H1 (cell line): ENCODE measurements around the gene IDH2. TPM values are rescaled to one million over a fixed set of nuclear protein-coding genes. Genes with fewer than 3 reads are reported as not detected.
A peak's percentile ranks its signal among the peaks of the same experiment; 100 is the strongest.

Experiments used
- CTCF ChIA-PET: fragments of 300-600 bp; sonication (Branson Sonifier 250); formaldehyde crosslinking; loops from one replicate; lab custom pipeline; 2021; ENCODE audit not compliant: partially characterized antibody; lab: Charles Lee
- POLR2A ChIA-PET: fragments of 300-600 bp; sonication (Branson Sonifier 250); formaldehyde crosslinking; loops from one replicate; lab custom pipeline; 2021; ENCODE audit warnings: inconsistent platforms; ENCODE audit not compliant: partially characterized antibody; lab: Charles Lee
- DNase-seq, 2 experiments: peaks; one replicate each; pipeline versions ENCODE4 v3.0.0 to v3.0.0-alpha.2; 2010 to 2022; ENCODE audit warnings: low spot score in 2 of 2, low read depth in 1 of 2, mixed read lengths in 1 of 2
- FAIRE-seq: peaks from 2 replicates; lab custom pipeline; 2011; peaks lifted over from hg19 to GRCh38; lab: Jason Lieb, UNC
- H2AFZ ChIP-seq: 2 replicates; pipeline ENCODE4 v1.8.1; 2012; ENCODE audit warnings: low read length, inconsistent platforms
- H2AK5ac ChIP-seq: 2 replicates; pipeline ENCODE4 v1.6.1; 2013; ENCODE audit warnings: low read depth, low read length
- H2BK120ac ChIP-seq: replicated peaks from 2 replicates; pipeline ENCODE3; 2013; ENCODE audit warnings: low read depth, low read length, inconsistent platforms
- H2BK12ac ChIP-seq: 2 replicates; pipeline ENCODE4 v1.6.1; 2013; ENCODE audit warnings: low read depth, low read length
- H2BK15ac ChIP-seq: 2 replicates; pipeline ENCODE4 v1.6.1; 2013; ENCODE audit warnings: low read length
- H2BK20ac ChIP-seq: 2 replicates; pipeline ENCODE4 v1.6.1; 2013; ENCODE audit warnings: low read length
- H2BK5ac ChIP-seq: 2 replicates; pipeline ENCODE4 v1.6.1; 2013; ENCODE audit warnings: low read depth, low read length
- H3K14ac ChIP-seq: 2 replicates; pipeline ENCODE4 v1.6.1; 2013; ENCODE audit warnings: inconsistent platforms; ENCODE audit not compliant: insufficient read length
- H3K18ac ChIP-seq: 2 replicates; pipeline ENCODE4 v1.6.1; 2013; ENCODE audit warnings: low read length; ENCODE audit errors: extremely low read depth
- H3K23ac ChIP-seq: 2 replicates; pipeline ENCODE4 v1.6.1; 2013; ENCODE audit warnings: inconsistent platforms; ENCODE audit not compliant: insufficient read length
- H3K23me2 ChIP-seq: 2 replicates; pipeline ENCODE4 v1.6.1; 2013; ENCODE audit warnings: low read depth, low read length
- H3K27ac ChIP-seq: 2 replicates; pipeline ENCODE4 v1.6.1; 2011; ENCODE audit warnings: low read depth, low read length, inconsistent platforms
- H3K27me3 ChIP-seq, 4 experiments: replicated peaks in 1 of 4; 1 replicate in 1 of 4; 2 replicates in 3 of 4; pipeline versions ENCODE4 v1.6.1 to v1.8.1; 2011 to 2013; ENCODE audit warnings: low read length in 3 of 4, mild to moderate bottlenecking in 3 of 4, inconsistent platforms in 2 of 4, mixed read lengths in 2 of 4, moderate library complexity in 1 of 4; ENCODE audit not compliant: control insufficient read depth in 3 of 4, insufficient read depth in 3 of 4; ENCODE audit errors: extremely low read depth in 1 of 4
- H3K36me3 ChIP-seq, 4 experiments: 2 replicates each; pipeline versions ENCODE4 v1.6.1 to v1.8.1; 2011 to 2013; ENCODE audit warnings: mild to moderate bottlenecking in 4 of 4, low read length in 3 of 4, moderate library complexity in 2 of 4, control low read depth in 1 of 4, inconsistent platforms in 1 of 4; ENCODE audit not compliant: insufficient read depth in 4 of 4, control insufficient read depth in 2 of 4
- H3K4ac ChIP-seq: replicated peaks from 2 replicates; pipeline ENCODE3; 2013; ENCODE audit warnings: low read length, low read depth, mixed read lengths, inconsistent platforms; ENCODE audit not compliant: insufficient read length
- H3K4me1 ChIP-seq, 4 experiments: replicated peaks in 1 of 4; 1 replicate in 1 of 4; 2 replicates in 3 of 4; pipeline versions ENCODE4 v1.6.1 to v1.8.1; 2011 to 2013; ENCODE audit warnings: low read length in 3 of 4, inconsistent platforms in 2 of 4, mixed read lengths in 1 of 4; ENCODE audit not compliant: insufficient read depth in 4 of 4, control insufficient read depth in 3 of 4
- H3K4me2 ChIP-seq, 2 experiments: 2 replicates each; pipeline versions ENCODE4 v1.6.1 to v1.8.1; 2011 to 2013; ENCODE audit warnings: low read depth in 2 of 2, low read length in 2 of 2, control low read depth in 1 of 2, inconsistent platforms in 1 of 2, mild to moderate bottlenecking in 1 of 2; ENCODE audit not compliant: insufficient read depth in 1 of 2
- H3K4me3 ChIP-seq, 4 experiments: fragments of 200-600, 300-600 bp in 1 of 4; sonication (generic), shearing (Covaris generic), sonication (Bioruptor Twin) in 1 of 4; 2 replicates each; pipeline versions ENCODE4 v1.5.1 to v1.8.1; 2011 to 2016; ENCODE audit warnings: low read length in 4 of 4, low read depth in 3 of 4, control low read depth in 2 of 4, inconsistent platforms in 2 of 4, mild to moderate bottlenecking in 2 of 4, mixed read lengths in 1 of 4, moderate library complexity in 1 of 4; ENCODE audit not compliant: insufficient read depth in 2 of 4; ENCODE audit errors: extremely low read depth in 1 of 4
- H3K56ac ChIP-seq: replicated peaks from 2 replicates; pipeline ENCODE3; 2013; ENCODE audit warnings: low read depth, mild to moderate bottlenecking, mixed read lengths, low read length, inconsistent platforms; ENCODE audit not compliant: insufficient read length
- H3K79me1 ChIP-seq: 2 replicates; pipeline ENCODE4 v1.6.1; 2013; ENCODE audit warnings: low read depth, low read length, control low read depth
- H3K79me2 ChIP-seq, 2 experiments: 2 replicates each; pipeline versions ENCODE4 v1.6.1 to v1.8.1; 2012 to 2013; ENCODE audit warnings: low read length in 2 of 2, mild to moderate bottlenecking in 2 of 2, inconsistent platforms in 1 of 2; ENCODE audit not compliant: insufficient read depth in 2 of 2, control insufficient read depth in 1 of 2
- H3K9ac ChIP-seq, 4 experiments: replicated peaks in 1 of 4; 1 replicate in 1 of 4; 2 replicates in 3 of 4; pipeline versions ENCODE4 v1.6.1 to v1.8.1; 2011 to 2013; ENCODE audit warnings: low read depth in 3 of 4, low read length in 3 of 4, control low read depth in 2 of 4, mild to moderate bottlenecking in 2 of 4, moderate library complexity in 2 of 4, inconsistent platforms in 1 of 4; ENCODE audit errors: extremely low read depth in 1 of 4
- H3K9me3 ChIP-seq, 2 experiments: 2 replicates each; pipeline versions ENCODE4 v1.6.1 to v1.8.1; 2012 to 2013; ENCODE audit warnings: mild to moderate bottlenecking in 2 of 2, moderate library complexity in 2 of 2, control low read depth in 1 of 2, inconsistent platforms in 1 of 2, low read depth in 1 of 2, low read length in 1 of 2, mixed read lengths in 1 of 2; ENCODE audit not compliant: insufficient read depth in 2 of 2
- H4K20me1 ChIP-seq, 2 experiments: replicated peaks in 1 of 2; 2 replicates each; pipeline versions ENCODE3 to v1.8.1; 2011 to 2013; ENCODE audit warnings: inconsistent platforms in 2 of 2, low read length in 2 of 2, mild to moderate bottlenecking in 1 of 2; ENCODE audit not compliant: insufficient read depth in 2 of 2, control insufficient read depth in 1 of 2
- H4K5ac ChIP-seq: 2 replicates; pipeline ENCODE4 v1.6.1; 2013; ENCODE audit warnings: low read length, low read depth, mixed read lengths, inconsistent platforms; ENCODE audit not compliant: insufficient read length
- H4K8ac ChIP-seq: 2 replicates; pipeline ENCODE4 v1.8.0; 2013; ENCODE audit warnings: mild to moderate bottlenecking, moderate library complexity, low read length, inconsistent platforms; ENCODE audit not compliant: insufficient read depth; ENCODE audit errors: extremely low read depth
- H4K91ac ChIP-seq: replicated peaks from 2 replicates; pipeline ENCODE3; 2013; ENCODE audit warnings: low read length, mixed read lengths, inconsistent platforms; ENCODE audit not compliant: insufficient read length
- BACH1 ChIP-seq: IDR thresholded peaks from 2 replicates; pipeline ENCODE4 v1.6.1; 2012; ENCODE audit warnings: low read length, improper control_type of control experiment
- CEBPB ChIP-seq: IDR thresholded peaks from 2 replicates; pipeline ENCODE4 v1.6.1; 2012; ENCODE audit warnings: low read depth, low read length
- EGR1 ChIP-seq: IDR thresholded peaks from 2 replicates; pipeline ENCODE4 v1.6.1; 2011; ENCODE audit warnings: low read depth, low read length, borderline replicate concordance
- EZH2 ChIP-seq: fragments of 200-600 bp; sonication (generic); IDR thresholded peaks from 2 replicates; pipeline ENCODE4 v1.7.1; 2012; ENCODE audit warnings: low read depth, mild to moderate bottlenecking, moderate library complexity, low read length, inconsistent platforms; ENCODE audit not compliant: severe bottlenecking
- FOSL1 ChIP-seq: IDR thresholded peaks from 2 replicates; pipeline ENCODE4 v1.6.1; 2011; ENCODE audit warnings: mild to moderate bottlenecking, low read depth, low read length, moderate library complexity; ENCODE audit not compliant: insufficient read depth
- NRF1 ChIP-seq: IDR thresholded peaks from 2 replicates; pipeline ENCODE4 v1.6.1; 2011; ENCODE audit warnings: mild to moderate bottlenecking, low read depth, low read length, improper control_type of control experiment
- RBBP5 ChIP-seq: IDR thresholded peaks from 2 replicates; pipeline ENCODE4 v1.7.1; 2012; ENCODE audit warnings: low read depth, mild to moderate bottlenecking, inconsistent platforms, low read length, moderate library complexity, borderline replicate concordance
- RFX5 ChIP-seq: IDR thresholded peaks from 2 replicates; pipeline ENCODE4 v1.6.1; 2011; ENCODE audit warnings: low read depth, low read length, improper control_type of control experiment, borderline replicate concordance
- RNF2 ChIP-seq: fragments of 200-900, 300-1000 bp; sonication (generic); IDR thresholded peaks from 2 replicates; pipeline ENCODE4 v1.7.1; 2016; ENCODE audit warnings: borderline replicate concordance, low read depth, mild to moderate bottlenecking, antibody characterized with exemption, low read length; ENCODE audit not compliant: poor library complexity, severe bottlenecking; ENCODE audit errors: missing control alignments
- RXRA ChIP-seq: IDR thresholded peaks from 2 replicates; pipeline ENCODE4 v1.6.1; 2011; ENCODE audit warnings: low read depth, mild to moderate bottlenecking, low read length, moderate library complexity; ENCODE audit not compliant: insufficient read depth
- SP4 ChIP-seq: IDR thresholded peaks from 2 replicates; pipeline ENCODE4 v1.6.1; 2012; ENCODE audit warnings: low read length, inconsistent platforms
- TAF7 ChIP-seq: optimal IDR thresholded peaks from 2 replicates; pipeline ENCODE3; 2011; ENCODE audit warnings: low read depth, mild to moderate bottlenecking, inconsistent platforms, low read length, moderate library complexity, borderline replicate concordance
- WGBS, 2 experiments: shearing (Covaris generic) in 1 of 2; methylation state at CpG; one replicate each; pipeline versions ENCODE4 v1.1.6 to v1.1.7; 2013 to 2015; ENCODE audit warnings: low lambda C conversion rate in 2 of 2, mixed read lengths in 2 of 2, inconsistent platforms in 1 of 2, low coverage in 1 of 2, missing lambda C conversion rate in 1 of 2; ENCODE audit not compliant: insufficient replicate concordance in 2 of 2, insufficient coverage in 1 of 2, insufficient read length in 1 of 2; ENCODE audit errors: extremely low coverage in 1 of 2, missing lambda C conversion rate in 1 of 2; 5-methylcytosine and 5-hydroxymethylcytosine counted together
- polyA plus RNA-seq, 7 experiments: library from polyadenylated mRNA; depleted of rRNA in 3 of 7; stranded (reverse) in 5 of 7; unstranded in 2 of 7; fragments of >200 nt in 5 of 7; fragments of 200-250 nt in 2 of 7; gene quantifications; 1 replicate in 5 of 7; 2 replicates in 1 of 7; 4 replicates in 1 of 7; pipeline versions ENCODE4 v1.2.1 to v1.2.3, GENCODE V29; 2011 to 2013; ENCODE audit warnings: missing spikeins in 2 of 7, mixed read lengths in 2 of 7
- total RNA-seq: library from RNA; stranded (reverse); fragmentation: NEBNext Ultra II Directional; extraction: Animal tissue kit (Norgen Biotek cat#: 25700); gene quantifications from 2 replicates; pipeline ENCODE4 v1.2.1, GENCODE V29; 2021

The IDH2 gene
- total and polyA plus RNA-seq, 2 of the 8 experiments (the other 6 are each of a cell fraction or from before 2014, with no cell fraction given), result 64.2 to 84.6 TPM

DNA sequence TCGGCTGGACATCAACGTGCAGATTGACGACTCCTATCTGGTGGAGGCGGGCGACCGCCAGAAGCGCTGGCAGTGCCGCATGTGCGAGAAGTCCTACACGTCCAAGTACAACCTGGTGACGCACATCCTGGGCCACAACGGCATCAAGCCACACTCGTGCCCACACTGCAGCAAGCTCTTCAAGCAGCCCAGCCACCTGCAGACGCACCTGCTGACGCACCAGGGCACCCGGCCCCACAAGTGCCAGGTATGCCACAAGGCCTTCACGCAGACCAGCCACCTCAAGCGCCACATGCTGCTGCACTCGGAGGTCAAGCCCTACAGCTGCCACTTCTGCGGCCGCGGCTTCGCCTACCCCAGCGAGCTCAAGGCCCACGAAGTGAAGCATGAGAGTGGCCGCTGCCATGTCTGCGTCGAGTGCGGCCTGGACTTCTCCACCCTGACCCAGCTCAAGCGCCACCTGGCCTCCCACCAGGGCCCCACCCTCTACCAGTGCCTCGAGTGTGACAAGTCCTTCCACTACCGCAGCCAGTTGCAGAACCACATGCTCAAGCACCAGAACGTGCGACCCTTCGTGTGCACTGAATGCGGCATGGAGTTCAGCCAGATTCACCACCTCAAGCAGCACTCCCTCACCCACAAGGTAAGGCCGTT is 34.2 kb downstream of the IDH2 start:
- H2BK120ac ChIP-seq, result no peak overlapping the region
- H2BK5ac ChIP-seq, result no peak overlapping the region; the same call in 1 of the 2 replicates
- no peak overlapping the region for H2BK20ac ChIP-seq
- 0 out of 2 replicates have a peak, but pooled peaks cover 2% of the 10 kb centered on the region for H3K79me1 ChIP-seq
- H3K23me2 ChIP-seq, result no peaks in the 10 kb centered on the region
- H3K9me3 ChIP-seq, result no peaks in the 10 kb centered on the region
- H3K4me1 ChIP-seq, result peaks cover 0 to 20% (median 17%) of the 10 kb centered on the region in 4 experiments; a peak in 6 of 7 replicates
- H4K8ac ChIP-seq, result peak overlapping the region; percentile 38; the same call in 1 of the 2 replicates
- 94% methylated on average over 37 of the region's 37 CpGs; no CpG with 5 or more reads in 1 of the 2 experiments for WGBS, 2 experiments
- H3K9ac ChIP-seq, result no peak overlapping the region
- POLR2A ChIA-PET, result interaction anchor here (1.4 kb wide), 1 partner anchor 68 kb away, joined by 4 read pairs; no protein-coding TSS in a partner anchor
- no peak for FAIRE-seq
- H4K20me1 ChIP-seq, result peaks cover 0 to 2% of the 10 kb centered on the region in 2 experiments
- H2AK5ac ChIP-seq, result no peak overlapping the region
- no peak overlapping the region for H3K27ac ChIP-seq
- H4K91ac ChIP-seq, result no peak overlapping the region
- no peak overlapping the region for H3K4me3 ChIP-seq
- H2BK12ac ChIP-seq, result no peak overlapping the region
- H4K5ac ChIP-seq, result no peak overlapping the region
- H3K4me2 ChIP-seq, result no peak overlapping the region
- H3K36me3 ChIP-seq, result peaks cover 0 to 9% (median 1%) of the 10 kb centered on the region in 4 experiments; a peak in 2 of 8 replicates
- no peak overlapping the region for H3K23ac ChIP-seq
- H2AFZ ChIP-seq, result no peak overlapping the region
- H3K27me3 ChIP-seq, result no peaks in the 10 kb centered on the region
- H3K56ac ChIP-seq, result no peak overlapping the region
- no peak overlapping the region for H3K4ac ChIP-seq
- H3K79me2 ChIP-seq, result peaks cover 0 to 2% of the 10 kb centered on the region in 2 experiments; a peak in 2 of 4 replicates
- no peak overlapping the region for H3K18ac ChIP-seq
- no peak overlapping the region for H2BK15ac ChIP-seq
- H3K14ac ChIP-seq, result no peak overlapping the region
- CTCF ChIA-PET, result interaction anchor here (0.7 to 2.2 kb wide), 7 partner anchors 16 to 169 kb away, joined by 3 to 8 read pairs (median 3); no protein-coding TSS in a partner anchor
- no peak for DNase-seq
- TF ChIP-seq BACH1 (no peak), EGR1 (no peak), RFX5 (no peak), SP4 (no peak), TAF7 (no peak), RBBP5 (no peak), CEBPB (no peak), NRF1 (no peak), FOSL1 (no peak), RNF2 (no peak), EZH2 (no peak), RXRA (no peak)
